Mesenchymal stem cell (in vitro differentiated cells and primary cell): ENCODE measurements around the gene MATN3. TPM values are rescaled to one million over a fixed set of nuclear protein-coding genes. Genes with fewer than 3 reads are reported as not detected.

Experiments
- DNase-seq: peaks from one replicate; pipeline ENCODE4 v3.0.0-alpha.2; 2013
- H2AFZ ChIP-seq: one replicate; pipeline ENCODE4 v1.6.1; 2013; ENCODE audit warnings: low read depth, mild to moderate bottlenecking, control low read depth, inconsistent platforms, low read length, moderate library complexity
- H2AK5ac ChIP-seq: 2 replicates; pipeline ENCODE4 v1.6.1; 2013; ENCODE audit warnings: low read length, moderate library complexity, mild to moderate bottlenecking, inconsistent platforms; ENCODE audit not compliant: severe bottlenecking
- H2BK120ac ChIP-seq: one replicate; pipeline ENCODE4 v1.6.1; 2013; ENCODE audit warnings: low read depth, mild to moderate bottlenecking, inconsistent platforms, low read length, moderate library complexity
- H2BK12ac ChIP-seq, 2 experiments: one replicate each; pipeline ENCODE4 v1.6.1; 2013; ENCODE audit warnings: inconsistent platforms in 2 of 2, low read length in 2 of 2, mild to moderate bottlenecking in 2 of 2, moderate library complexity in 2 of 2, control low read depth in 1 of 2
- H2BK15ac ChIP-seq: one replicate; pipeline ENCODE4 v1.6.1; 2013; ENCODE audit warnings: mild to moderate bottlenecking, low read depth, inconsistent platforms; ENCODE audit not compliant: poor library complexity, severe bottlenecking
- H2BK5ac ChIP-seq: 2 replicates; pipeline ENCODE4 v1.6.1; 2013; ENCODE audit warnings: low read depth, mild to moderate bottlenecking, low read length, control low read depth, inconsistent platforms; ENCODE audit not compliant: poor library complexity, severe bottlenecking
- H3K14ac ChIP-seq, 2 experiments: one replicate each; pipeline ENCODE4 v1.6.1; 2013; ENCODE audit warnings: inconsistent platforms in 2 of 2, low read length in 2 of 2, control low read depth in 1 of 2, mild to moderate bottlenecking in 1 of 2, moderate library complexity in 1 of 2
- H3K18ac ChIP-seq, 2 experiments: one replicate each; pipeline ENCODE4 v1.6.1; 2013; ENCODE audit warnings: inconsistent platforms in 2 of 2, low read length in 2 of 2, control low read depth in 1 of 2, low read depth in 1 of 2, mild to moderate bottlenecking in 1 of 2
- H3K23ac ChIP-seq, 2 experiments: one replicate each; pipeline ENCODE4 v1.6.1; 2013; ENCODE audit warnings: inconsistent platforms in 2 of 2, low read length in 2 of 2, mild to moderate bottlenecking in 2 of 2, moderate library complexity in 2 of 2, control low read depth in 1 of 2
- H3K27ac ChIP-seq: 2 replicates; pipeline ENCODE4 v1.5.1; 2013; ENCODE audit warnings: mild to moderate bottlenecking, moderate library complexity, low read length, control low read depth, inconsistent platforms; ENCODE audit not compliant: poor library complexity, severe bottlenecking
- H3K27me3 ChIP-seq, 2 experiments: 2 replicates each; pipeline versions ENCODE4 v1.6.1 to v1.7.0; 2013; ENCODE audit warnings: low read length in 2 of 2, mild to moderate bottlenecking in 2 of 2, moderate library complexity in 2 of 2, control low read depth in 1 of 2, inconsistent platforms in 1 of 2; ENCODE audit not compliant: control insufficient read depth in 1 of 2, insufficient read depth in 1 of 2
- H3K36me3 ChIP-seq, 2 experiments: 2 replicates each; pipeline versions ENCODE4 v1.6.1 to v1.7.0; 2013; ENCODE audit warnings: low read length in 2 of 2, control low read depth in 1 of 2, inconsistent platforms in 1 of 2, low read depth in 1 of 2, mild to moderate bottlenecking in 1 of 2; ENCODE audit not compliant: insufficient read depth in 2 of 2, control insufficient read depth in 1 of 2
- H3K4ac ChIP-seq, 2 experiments: one replicate each; pipeline ENCODE4 v1.6.1; 2013; ENCODE audit warnings: inconsistent platforms in 2 of 2, low read length in 2 of 2, mild to moderate bottlenecking in 2 of 2, moderate library complexity in 2 of 2, control low read depth in 1 of 2, low read depth in 1 of 2
- H3K4me1 ChIP-seq: 2 replicates; pipeline ENCODE4 v1.6.1; 2013; ENCODE audit warnings: low read depth, low read length, control low read depth; ENCODE audit not compliant: control insufficient read depth, insufficient read depth
- H3K4me2 ChIP-seq: 2 replicates; pipeline ENCODE4 v1.6.1; 2013; ENCODE audit warnings: low read length, mild to moderate bottlenecking, inconsistent platforms; ENCODE audit not compliant: poor library complexity, severe bottlenecking
- H3K4me3 ChIP-seq, 2 experiments: 2 replicates each; pipeline versions ENCODE4 v1.5.1 to v1.7.0; 2013; ENCODE audit warnings: low read length in 2 of 2, mild to moderate bottlenecking in 2 of 2, control low read depth in 1 of 2, low read depth in 1 of 2; ENCODE audit not compliant: insufficient read depth in 1 of 2
- H3K79me1 ChIP-seq: replicated peaks from 2 replicates; pipeline ENCODE4 v1.6.1; 2013; ENCODE audit warnings: mild to moderate bottlenecking, control low read depth, low read length, inconsistent platforms; ENCODE audit not compliant: poor library complexity, severe bottlenecking
- H3K9ac ChIP-seq: 2 replicates; pipeline ENCODE4 v1.7.0; 2013; ENCODE audit warnings: mild to moderate bottlenecking, low read length, moderate library complexity
- H3K9me3 ChIP-seq: 2 replicates; pipeline ENCODE4 v1.7.0; 2013; ENCODE audit warnings: mild to moderate bottlenecking, low read length; ENCODE audit not compliant: control insufficient read depth
- H4K8ac ChIP-seq: one replicate; pipeline ENCODE4 v1.6.1; 2013; ENCODE audit warnings: inconsistent platforms, mild to moderate bottlenecking, low read length, moderate library complexity
- H4K91ac ChIP-seq: one replicate; pipeline ENCODE4 v1.6.1; 2013; ENCODE audit warnings: mild to moderate bottlenecking, low read length, inconsistent platforms
- WGBS: methylation state at CpG from one replicate; pipeline ENCODE4 v1.1.7; 2013; ENCODE audit warnings: mixed read lengths; 5-methylcytosine and 5-hydroxymethylcytosine counted together
- polyA plus RNA-seq, 2 experiments: library from polyadenylated mRNA; stranded (reverse); fragments of 200-250 nt; gene quantifications; one replicate each; pipeline ENCODE4 v1.2.3, GENCODE V29; 2013

Gene MATN3
- polyA plus RNA-seq (2013, experiment 1 of 2): 7.6 TPM
- 8.0 TPM for polyA plus RNA-seq (2013, experiment 2 of 2)

- H3K9me3 ChIP-seq: no peaks in the 10 kb centered on the region
- peak within 1 kb of the TSS; percentile 89 for H3K4me2 ChIP-seq
- no peaks in the 10 kb centered on the region for H3K79me1 ChIP-seq
These were observed at the start of gene MATN3 for GRCh38 chr2:20012282-20013125. TSS of gene MATN3 (minus strand) at chr2:20012668. CDS start at chr2:20012631, 37 bp downstream.

GRCh38 chr2:20061940-20062339, 49.5 kb upstream of the MATN3 start:
- Histone ChIP-seq H3K4me1 (peaks cover 22% of the 10 kb centered on the region), H2BK15ac (peak overlapping the region; percentile 88), H2BK120ac (no peak overlapping the region), H4K91ac (peak overlapping the region; percentile 52), H2AK5ac (peak overlapping the region; percentile 89), H3K4me3 (peak overlapping the region in 1 of 2 experiments; percentile 55), H3K18ac (peak overlapping the region in 1 of 2 experiments; percentile 14), H2BK12ac (peak overlapping the region in 1 of 2 experiments; percentile 23), H3K9me3 (peaks cover 6% of the 10 kb centered on the region), H2AFZ (no peak overlapping the region), H3K4ac (peak overlapping the region in 1 of 2 experiments; percentile 46), H4K8ac (peak overlapping the region; percentile 45), H3K14ac (no peak overlapping the region), H3K79me1 (peaks cover 2% of the 10 kb centered on the region), H2BK5ac (peak overlapping the region; percentile 2), H3K4me2 (no peak overlapping the region), H3K9ac (peak overlapping the region; percentile 76), H3K27me3 (no peaks in the 10 kb centered on the region), H3K36me3 (no peaks in the 10 kb centered on the region), H3K23ac (no peak overlapping the region), H3K27ac (peak overlapping the region; percentile 94)
- WGBS: 100% methylated on average over 3 of the region's 5 CpGs
- no peak for DNase-seq

More at GRCh38 chr2:20012282-20013125, at the start of gene MATN3:
- Histone ChIP-seq H3K4me3 (peak within 1 kb of the TSS; percentile 69 to 76), H3K23ac (peak within 1 kb of the TSS in 1 of 2 experiments; percentile 98), H2BK12ac (peak within 1 kb of the TSS in 1 of 2 experiments; percentile 94), H3K36me3 (no peaks in the 10 kb centered on the region), H3K27ac (peak within 1 kb of the TSS; percentile 3), H2BK5ac (peak within 1 kb of the TSS; percentile 35), H4K91ac (peak within 1 kb of the TSS; percentile 94), H2BK120ac (peak within 1 kb of the TSS; percentile 65), H3K27me3 (peaks cover 0 to 22% of the 10 kb centered on the region in 2 experiments), H4K8ac (peak within 1 kb of the TSS; percentile 98), H3K18ac (peak within 1 kb of the TSS; percentile 74 to 97), H3K14ac (peak within 1 kb of the TSS in 1 of 2 experiments; percentile 92), H3K4me1 (peaks cover 11% of the 10 kb centered on the region), H2BK15ac (peak within 1 kb of the TSS; percentile 82), H2AK5ac (peak within 1 kb of the TSS; percentile 22), H2AFZ (peak within 1 kb of the TSS; percentile 96), H3K9ac (peak within 1 kb of the TSS; percentile 81), H3K4ac (peak within 1 kb of the TSS; percentile 94 to 95)
- under 1% methylated on average over 77 of the region's 87 CpGs for WGBS
- DNase-seq: peak; percentile 31

GRCh38 chr2:20061476-20061875, 49.0 kb upstream of the MATN3 start:
- H3K27me3 ChIP-seq: no peaks in the 10 kb centered on the region
- no peak overlapping the region for H2BK120ac ChIP-seq
- H2BK12ac ChIP-seq: no peak overlapping the region
- H3K23ac ChIP-seq: no peak overlapping the region
- no peak overlapping the region for H3K4ac ChIP-seq
- peak overlapping the region; percentile 14 to 38 for H3K18ac ChIP-seq
- H2AK5ac ChIP-seq: peak overlapping the region; percentile 89
- peak overlapping the region in 1 of 2 experiments; percentile 55 for H3K4me3 ChIP-seq
- H3K36me3 ChIP-seq: no peaks in the 10 kb centered on the region
- H2BK15ac ChIP-seq: peak overlapping the region; percentile 88
- DNase-seq: no peak
- H3K4me1 ChIP-seq: peaks cover 21% of the 10 kb centered on the region
- no peak overlapping the region for H3K27ac ChIP-seq
- no peak overlapping the region for H4K91ac ChIP-seq
- no peak overlapping the region for H3K4me2 ChIP-seq
- H2AFZ ChIP-seq: no peak overlapping the region
- peaks cover 2% of the 10 kb centered on the region for H3K79me1 ChIP-seq
- H4K8ac ChIP-seq: no peak overlapping the region
- WGBS: 100% methylated on average over 1 of the region's 3 CpGs
- peaks cover 6% of the 10 kb centered on the region for H3K9me3 ChIP-seq
- peak overlapping the region; percentile 76 for H3K9ac ChIP-seq
- H3K14ac ChIP-seq: no peak overlapping the region
- H2BK5ac ChIP-seq: no peak overlapping the region

- Histone ChIP-seq H3K4me2 (no peak overlapping the region), H3K4ac (no peak overlapping the region), H2BK120ac (no peak overlapping the region), H3K4me1 (peaks cover 15% of the 10 kb centered on the region), H4K91ac (no peak overlapping the region), H2AK5ac (no peak overlapping the region), H4K8ac (no peak overlapping the region), H2AFZ (no peak overlapping the region), H3K23ac (no peak overlapping the region), H3K27ac (no peak overlapping the region), H2BK15ac (no peak overlapping the region), H3K27me3 (no peaks in the 10 kb centered on the region), H3K9ac (no peak overlapping the region), H3K9me3 (peaks cover 6% of the 10 kb centered on the region), H3K36me3 (no peaks in the 10 kb centered on the region), H3K14ac (no peak overlapping the region), H2BK12ac (no peak overlapping the region), H3K79me1 (peaks cover 2% of the 10 kb centered on the region), H3K4me3 (no peak overlapping the region), H3K18ac (no peak overlapping the region), H2BK5ac (no peak overlapping the region)
- no CpG with 5 or more reads among the region's 1 CpG for WGBS
- no peak for DNase-seq
These were observed 47.6 kb upstream of the MATN3 start for GRCh38 chr2:20060106-20060505.
